Measurements from ENCODE around the gene CNNM2. TPM values are rescaled to one million over a fixed set of nuclear protein-coding genes. Genes with fewer than 3 reads are reported as not detected.

CNNM2 gene
- total and polyA plus RNA-seq, 2 experiments from 2014 or later = 3.3 to 18.0 TPM

DNA sequence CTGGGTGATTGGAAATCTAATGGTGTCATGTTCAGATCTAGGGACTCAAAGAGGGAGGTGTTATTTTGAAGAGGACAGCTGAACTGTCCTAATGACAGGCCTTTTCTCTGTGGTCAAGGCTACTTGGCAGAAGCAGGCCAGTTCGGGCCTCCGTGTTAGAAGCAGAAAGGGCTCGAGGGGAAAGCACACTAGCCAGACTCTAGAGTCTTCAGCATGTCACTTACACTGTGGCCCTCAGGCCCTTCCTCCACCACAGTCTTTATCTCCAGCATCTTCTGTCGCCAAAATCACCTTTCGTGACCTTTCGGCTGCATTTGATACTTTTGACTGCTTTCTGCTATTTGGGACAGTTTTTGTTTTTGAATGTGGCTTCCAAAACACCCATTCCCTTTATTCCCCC, 123.3 kb downstream of the CNNM2 start:
- peak overlapping the region; percentile 71 for H3K27ac ChIP-seq
- H3K9me3 ChIP-seq (ENCODE audit: low read depth) = no peaks in the 10 kb centered on the region
- H3K4me3 ChIP-seq = no peak overlapping the region
- H3K36me3 ChIP-seq = no peaks in the 10 kb centered on the region
- no peak for DNase-seq (ENCODE audit: low read depth in 1 of 2, low spot score in 1 of 2)
- TF ChIP-seq, protein P1, sequence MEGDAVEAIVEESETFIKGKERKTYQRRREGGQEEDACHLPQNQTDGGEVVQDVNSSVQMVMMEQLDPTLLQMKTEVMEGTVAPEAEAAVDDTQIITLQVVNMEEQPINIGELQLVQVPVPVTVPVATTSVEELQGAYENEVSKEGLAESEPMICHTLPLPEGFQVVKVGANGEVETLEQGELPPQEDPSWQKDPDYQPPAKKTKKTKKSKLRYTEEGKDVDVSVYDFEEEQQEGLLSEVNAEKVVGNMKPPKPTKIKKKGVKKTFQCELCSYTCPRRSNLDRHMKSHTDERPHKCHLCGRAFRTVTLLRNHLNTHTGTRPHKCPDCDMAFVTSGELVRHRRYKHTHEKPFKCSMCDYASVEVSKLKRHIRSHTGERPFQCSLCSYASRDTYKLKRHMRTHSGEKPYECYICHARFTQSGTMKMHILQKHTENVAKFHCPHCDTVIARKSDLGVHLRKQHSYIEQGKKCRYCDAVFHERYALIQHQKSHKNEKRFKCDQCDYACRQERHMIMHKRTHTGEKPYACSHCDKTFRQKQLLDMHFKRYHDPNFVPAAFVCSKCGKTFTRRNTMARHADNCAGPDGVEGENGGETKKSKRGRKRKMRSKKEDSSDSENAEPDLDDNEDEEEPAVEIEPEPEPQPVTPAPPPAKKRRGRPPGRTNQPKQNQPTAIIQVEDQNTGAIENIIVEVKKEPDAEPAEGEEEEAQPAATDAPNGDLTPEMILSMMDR (IDR thresholded peaks at IDR 0.05; ENCODE audit: low read depth, low read length) = no peak
- H3K27me3 ChIP-seq = no peaks in the 10 kb centered on the region
- peaks cover 53% of the 10 kb centered on the region for H3K4me1 ChIP-seq (ENCODE audit: low read depth)

DNA sequence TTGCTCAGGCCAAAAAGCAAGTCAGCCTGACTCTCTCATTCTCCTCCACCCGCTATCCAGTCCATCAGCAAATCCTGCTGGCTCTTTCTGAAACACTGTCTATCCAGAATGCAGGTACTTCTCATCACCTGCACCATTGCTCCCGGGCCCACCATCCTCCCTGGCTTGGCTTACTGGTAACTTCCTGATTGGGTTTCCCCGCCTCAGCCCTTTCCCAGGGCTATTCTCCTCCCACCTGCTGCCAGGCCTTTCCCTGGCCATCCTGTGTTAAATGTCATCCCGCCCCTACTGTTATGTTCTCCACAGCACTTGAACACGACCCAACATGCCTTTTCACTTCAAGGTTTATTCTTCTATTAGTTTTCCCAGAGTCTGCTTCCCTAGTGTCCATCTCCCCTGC, 124.0 kb downstream of the CNNM2 start:
- DNase-seq (ENCODE audit: low read depth in 1 of 2, low spot score in 1 of 2) = no peak
- H3K27ac ChIP-seq = peak overlapping the region; percentile 71
- peaks cover 53% of the 10 kb centered on the region for H3K4me1 ChIP-seq (ENCODE audit: low read depth)
- no peaks in the 10 kb centered on the region for H3K27me3 ChIP-seq
- no peak overlapping the region for H3K4me3 ChIP-seq
- TF ChIP-seq, protein P1 (IDR thresholded peaks at IDR 0.05; ENCODE audit: low read depth, low read length) = no peak
- H3K9me3 ChIP-seq (ENCODE audit: low read depth) = no peaks in the 10 kb centered on the region
- H3K36me3 ChIP-seq = no peaks in the 10 kb centered on the region

GRCh38 chr10:103042908-103043307, 124.8 kb downstream of the CNNM2 start:
- H3K9me3 ChIP-seq (ENCODE audit: low read depth) = no peaks in the 10 kb centered on the region
- H3K4me1 ChIP-seq (ENCODE audit: low read depth) = peaks cover 50% of the 10 kb centered on the region
- no peaks in the 10 kb centered on the region for H3K36me3 ChIP-seq
- no peaks in the 10 kb centered on the region for H3K27me3 ChIP-seq
- TF ChIP-seq, protein P1 (IDR thresholded peaks at IDR 0.05; ENCODE audit: low read depth, low read length) = no peak
- no peak for DNase-seq (ENCODE audit: low read depth in 1 of 2, low spot score in 1 of 2)
- H3K4me3 ChIP-seq = no peak overlapping the region
- peak overlapping the region; percentile 71 for H3K27ac ChIP-seq

GRCh38 chr10:103044942-103045489, 126.9 kb downstream of the CNNM2 start:
- Histone ChIP-seq H3K36me3 (no peaks in the 10 kb centered on the region), H3K4me1 (ENCODE audit: low read depth) (peaks cover 38% of the 10 kb centered on the region), H3K9me3 (ENCODE audit: low read depth) (no peaks in the 10 kb centered on the region), H3K27me3 (no peaks in the 10 kb centered on the region), H3K4me3 (no peak overlapping the region), H3K27ac (peak overlapping the region; percentile 73)
- TF ChIP-seq, protein P1 (IDR thresholded peaks at IDR 0.05; ENCODE audit: low read depth, low read length) = no peak
- peak in 1 of 2 donors; percentile 35 for DNase-seq (ENCODE audit: low read depth in 1 of 2, low spot score in 1 of 2)

DNA sequence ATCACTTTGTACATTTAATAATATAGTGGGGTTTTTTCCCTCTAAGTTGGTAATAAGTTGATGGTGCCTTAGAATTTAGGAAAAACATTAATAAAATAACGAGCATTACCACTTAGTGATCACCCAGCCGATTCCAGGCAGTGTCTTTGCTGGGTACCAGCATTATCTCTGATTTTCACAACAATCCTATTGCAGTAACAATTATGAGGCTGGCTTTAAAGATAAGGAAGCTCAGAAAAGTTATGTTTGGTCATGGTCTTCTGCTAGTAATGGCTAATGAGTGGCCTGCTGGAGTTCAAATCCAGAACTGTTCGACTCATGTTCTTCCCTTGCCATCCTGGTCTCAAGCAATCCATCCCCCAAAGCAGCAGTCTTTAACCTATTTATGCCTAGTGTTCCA, 127.9 kb downstream of the CNNM2 start:
- no peak for DNase-seq (ENCODE audit: low read depth in 1 of 2, low spot score in 1 of 2)
- H3K36me3 ChIP-seq = no peaks in the 10 kb centered on the region
- no peak overlapping the region for H3K27ac ChIP-seq
- TF ChIP-seq, protein P1 (IDR thresholded peaks at IDR 0.05; ENCODE audit: low read depth, low read length) = no peak
- H3K4me1 ChIP-seq (ENCODE audit: low read depth) = peaks cover 29% of the 10 kb centered on the region
- no peak overlapping the region for H3K4me3 ChIP-seq
- H3K9me3 ChIP-seq (ENCODE audit: low read depth) = no peaks in the 10 kb centered on the region
- no peaks in the 10 kb centered on the region for H3K27me3 ChIP-seq

All from cardiac muscle cell (in vitro differentiated cells and primary cell).